Activated CD4-positive, alpha-beta T cell treated with anti-CD3 and anti-CD28 coated beads, Interleukin-2, Interleukin-6, amounts not matched to agents 100 ng/mL and 50 ng/mL, durations not matched to agents 16 hours and 8 hours (primary cell): ENCODE results near the gene ZNF512B.
"Not testable (repeated sequence)": the region's sequence is repeated elsewhere in the genome, so short reads cannot be mapped to it uniquely, and the experiment has no call there.

Experiments
- DNase-seq: peaks from one replicate; pipeline ENCODE4 v3.0.0-alpha.2; 2020

ZNF512B gene, protein sequence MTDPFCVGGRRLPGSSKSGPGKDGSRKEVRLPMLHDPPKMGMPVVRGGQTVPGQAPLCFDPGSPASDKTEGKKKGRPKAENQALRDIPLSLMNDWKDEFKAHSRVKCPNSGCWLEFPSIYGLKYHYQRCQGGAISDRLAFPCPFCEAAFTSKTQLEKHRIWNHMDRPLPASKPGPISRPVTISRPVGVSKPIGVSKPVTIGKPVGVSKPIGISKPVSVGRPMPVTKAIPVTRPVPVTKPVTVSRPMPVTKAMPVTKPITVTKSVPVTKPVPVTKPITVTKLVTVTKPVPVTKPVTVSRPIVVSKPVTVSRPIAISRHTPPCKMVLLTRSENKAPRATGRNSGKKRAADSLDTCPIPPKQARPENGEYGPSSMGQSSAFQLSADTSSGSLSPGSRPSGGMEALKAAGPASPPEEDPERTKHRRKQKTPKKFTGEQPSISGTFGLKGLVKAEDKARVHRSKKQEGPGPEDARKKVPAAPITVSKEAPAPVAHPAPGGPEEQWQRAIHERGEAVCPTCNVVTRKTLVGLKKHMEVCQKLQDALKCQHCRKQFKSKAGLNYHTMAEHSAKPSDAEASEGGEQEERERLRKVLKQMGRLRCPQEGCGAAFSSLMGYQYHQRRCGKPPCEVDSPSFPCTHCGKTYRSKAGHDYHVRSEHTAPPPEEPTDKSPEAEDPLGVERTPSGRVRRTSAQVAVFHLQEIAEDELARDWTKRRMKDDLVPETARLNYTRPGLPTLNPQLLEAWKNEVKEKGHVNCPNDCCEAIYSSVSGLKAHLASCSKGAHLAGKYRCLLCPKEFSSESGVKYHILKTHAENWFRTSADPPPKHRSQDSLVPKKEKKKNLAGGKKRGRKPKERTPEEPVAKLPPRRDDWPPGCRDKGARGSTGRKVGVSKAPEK

DNA sequence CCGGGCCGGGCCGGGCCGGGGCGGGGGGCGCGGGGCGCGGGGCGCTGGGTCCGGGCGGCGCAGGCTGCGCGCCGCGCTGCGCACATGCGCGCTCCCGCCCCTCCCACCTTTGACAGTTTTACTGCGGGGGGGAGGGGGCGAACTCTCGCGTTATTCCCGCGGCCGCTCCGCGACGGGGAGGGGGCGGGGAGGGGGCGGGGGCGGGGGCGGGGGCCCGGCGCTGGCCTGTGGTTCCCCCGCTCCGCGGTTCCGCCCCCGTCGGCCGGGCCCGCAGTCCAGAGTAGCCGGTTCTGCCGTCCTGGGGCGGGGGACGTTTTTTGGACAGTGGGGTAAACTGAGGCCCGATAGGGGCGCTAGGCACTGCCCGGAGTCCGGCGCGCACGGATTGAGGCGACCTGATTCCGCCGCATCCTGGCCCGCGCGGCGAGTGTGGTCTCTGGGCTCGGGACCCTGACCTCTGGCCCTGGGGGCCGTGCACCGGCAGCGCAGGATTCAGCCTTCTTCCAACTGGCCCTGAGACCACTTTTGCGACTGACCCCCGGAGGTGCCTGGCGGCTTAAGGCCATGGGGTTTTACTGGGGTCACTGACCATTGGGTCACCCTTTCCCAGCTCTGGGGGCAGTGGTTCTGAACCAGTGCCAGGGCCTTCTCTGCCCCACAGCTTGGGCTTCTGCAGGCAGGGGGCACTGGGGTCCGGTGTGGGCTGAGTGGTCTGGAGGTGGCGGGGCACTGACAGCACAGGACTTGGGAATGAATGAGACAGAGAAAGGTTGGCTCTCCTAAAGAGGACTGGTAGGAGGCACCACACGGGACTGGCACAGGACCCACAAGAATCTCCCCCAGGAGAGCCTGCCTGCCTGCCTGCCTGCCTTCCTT lies at the start of gene ZNF512B:
ZNF512B (minus strand) TSS at position 93 of the 876 bp plus-strand sequence. CDS start 1,980 bp downstream, outside the sequence.
- DNase-seq, result peak; percentile 84

DNA sequence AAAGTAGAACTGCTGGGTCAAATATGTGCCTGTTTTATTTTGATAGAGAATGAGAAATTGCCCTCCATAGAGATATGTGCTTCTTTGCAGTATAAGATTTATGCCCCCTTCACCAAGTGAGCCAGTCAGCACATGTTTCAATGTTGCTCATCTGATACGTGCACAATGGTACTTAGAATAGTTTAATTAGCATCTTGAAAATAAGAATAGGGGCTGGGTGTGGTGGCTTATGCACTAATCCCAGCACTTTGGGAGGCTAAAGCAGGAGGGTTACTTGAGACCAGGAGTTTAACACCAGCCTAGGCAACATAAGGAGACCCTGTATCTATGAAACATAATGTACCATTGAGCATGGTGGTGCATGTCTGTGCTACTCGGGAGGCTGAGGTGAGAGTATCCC lies 45.9 kb upstream of the ZNF512B start:
- no peak for DNase-seq

DNA sequence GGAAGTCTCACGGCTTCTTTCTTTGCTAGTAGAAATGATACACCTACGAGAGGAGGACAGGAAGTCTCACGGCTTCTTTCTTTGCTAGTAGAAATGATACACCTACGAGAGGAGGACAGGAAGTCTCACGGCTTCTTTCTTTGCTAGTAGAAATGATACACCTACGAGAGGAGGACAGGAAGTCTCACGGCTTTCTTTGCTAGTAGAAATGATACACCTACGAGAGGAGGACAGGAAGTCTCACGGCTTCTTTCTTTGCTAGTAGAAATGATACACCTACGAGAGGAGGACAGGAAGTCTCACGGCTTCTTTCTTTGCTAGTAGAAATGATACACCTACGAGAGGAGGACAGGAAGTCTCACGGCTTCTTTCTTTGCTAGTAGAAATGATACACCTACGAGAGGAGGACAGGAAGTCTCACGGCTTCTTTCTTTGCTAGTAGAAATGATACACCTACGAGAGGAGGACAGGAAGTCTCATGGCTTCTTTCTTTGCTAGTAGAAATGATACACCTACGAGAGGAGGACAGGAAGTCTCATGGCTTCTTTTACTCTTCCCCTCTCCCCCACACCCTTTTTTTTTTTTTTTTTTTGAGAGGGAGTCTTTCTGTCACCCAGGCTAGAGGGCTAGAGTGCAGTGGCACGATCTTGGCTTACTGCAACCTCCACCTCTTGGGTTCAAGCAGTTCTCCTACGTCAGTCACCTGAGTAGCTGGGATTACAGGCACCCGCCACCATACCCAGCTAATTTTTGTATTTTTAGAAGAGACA lies 42.8 kb upstream of the ZNF512B start:
- not testable (repeated sequence) for DNase-seq

DNA sequence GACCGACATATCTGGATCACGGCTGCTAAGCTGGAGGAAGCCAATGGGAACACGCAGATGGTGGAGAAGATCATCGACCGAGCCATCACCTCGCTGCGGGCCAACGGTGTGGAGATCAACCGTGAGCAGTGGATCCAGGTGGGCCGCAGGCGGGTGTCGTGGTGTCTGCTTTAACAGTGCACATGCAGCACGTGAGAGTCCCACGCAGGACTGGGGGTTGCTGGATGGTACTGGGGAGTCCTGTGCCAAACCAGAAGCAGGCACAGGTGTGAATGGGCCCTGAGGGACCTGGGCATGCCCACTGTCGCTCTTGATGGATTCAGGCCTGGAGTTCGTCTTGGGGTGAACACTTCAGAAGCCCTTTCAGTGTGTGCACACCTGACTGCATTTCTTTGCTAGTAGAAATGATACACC lies 41.6 kb upstream of the ZNF512B start:
- DNase-seq, result no peak

DNA sequence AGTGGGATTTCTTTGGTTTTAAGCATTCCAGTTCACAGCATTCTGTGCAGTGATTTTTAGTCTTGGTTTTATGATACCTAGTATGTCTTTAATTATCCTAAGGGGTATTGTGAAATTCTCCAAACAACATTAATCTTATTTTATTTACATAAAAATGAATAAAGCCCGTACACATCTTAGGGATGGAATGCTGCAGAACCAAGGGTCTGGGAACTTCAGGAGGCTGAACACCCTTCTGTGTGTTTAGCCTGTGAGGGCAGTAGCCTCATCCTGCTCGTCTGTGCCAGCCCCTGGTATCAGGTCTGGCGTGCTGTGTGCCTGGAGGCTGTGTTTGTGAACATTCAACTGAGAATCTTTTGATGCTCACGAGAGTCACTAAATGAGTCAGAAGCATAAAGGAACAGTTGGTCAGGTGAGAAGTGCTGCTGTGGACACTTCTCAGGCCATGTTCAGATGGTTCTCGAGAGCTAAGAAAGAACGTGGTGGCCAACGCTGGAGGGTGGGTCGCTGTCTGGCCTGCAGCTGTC lies 41.0 kb upstream of the ZNF512B start:
- DNase-seq, result peak; percentile 51

DNA sequence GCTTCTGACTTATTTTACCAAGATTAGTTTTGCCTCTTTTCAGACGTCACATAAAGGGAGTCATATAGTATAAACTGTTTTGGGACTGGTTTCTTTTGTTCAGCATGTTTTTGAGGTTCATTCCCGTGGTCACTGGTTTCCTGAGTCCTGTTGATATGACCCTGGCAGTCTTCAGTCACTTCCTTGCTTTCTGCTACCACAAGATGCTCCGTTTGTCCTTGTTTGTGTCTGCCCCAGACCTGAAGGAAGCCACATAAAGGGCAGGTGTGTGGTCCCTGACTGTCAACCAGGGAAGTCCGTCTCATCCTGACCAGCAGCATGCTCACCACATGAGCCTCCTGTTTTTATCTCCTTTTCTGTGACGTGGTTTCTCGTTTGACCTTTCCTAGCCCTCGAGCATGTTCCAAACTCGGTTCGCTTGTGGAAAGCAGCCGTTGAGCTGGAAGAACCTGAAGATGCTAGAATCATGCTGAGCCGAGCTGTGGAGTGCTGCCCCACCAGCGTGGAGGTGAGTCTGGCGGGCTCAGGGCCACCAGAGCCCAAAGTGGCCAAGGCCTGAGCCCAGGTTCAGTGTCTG lies 40.2 kb upstream of the ZNF512B start:
- DNase-seq, result peak; percentile 27

DNA sequence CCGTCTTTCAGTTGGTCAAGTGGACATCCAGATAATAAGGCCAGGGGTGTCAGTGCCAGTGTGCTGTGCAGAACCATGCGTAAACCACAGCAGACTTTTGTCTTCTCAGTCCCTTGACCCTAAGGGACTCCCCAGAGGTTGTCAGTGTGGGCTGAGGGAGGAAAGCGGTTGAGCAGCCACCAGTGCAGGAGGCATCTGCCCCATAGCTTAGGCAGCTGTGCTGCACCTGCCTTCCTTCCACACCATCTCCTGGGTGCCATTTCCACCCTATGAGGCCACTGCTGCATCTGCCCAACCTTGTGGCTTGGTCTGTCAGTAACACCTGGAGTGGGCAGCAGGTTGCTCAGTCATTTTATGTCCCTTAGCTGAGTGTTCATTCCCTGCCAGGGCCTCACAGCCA lies 37.2 kb upstream of the ZNF512B start:
- no peak for DNase-seq

DNA sequence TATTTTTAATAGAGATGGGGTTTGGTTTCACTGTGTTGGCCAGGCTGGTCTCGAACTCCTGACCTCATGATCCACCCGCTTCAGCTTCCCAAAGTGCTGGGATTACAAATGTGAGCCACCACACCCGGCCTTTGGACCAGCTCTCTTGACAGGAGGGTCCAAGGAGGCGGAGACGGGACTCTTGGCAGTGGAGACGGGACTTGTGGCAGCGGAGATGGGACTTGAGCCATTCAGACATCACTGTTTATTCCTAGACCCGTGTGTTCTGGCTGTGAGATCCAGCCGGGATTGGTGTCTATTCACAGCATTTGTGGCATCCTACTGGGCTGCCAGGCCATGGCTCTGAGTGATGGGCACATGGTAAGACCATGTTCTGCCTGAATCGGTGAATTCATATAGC lies 36.8 kb upstream of the ZNF512B start:
- DNase-seq, result no peak

DNA sequence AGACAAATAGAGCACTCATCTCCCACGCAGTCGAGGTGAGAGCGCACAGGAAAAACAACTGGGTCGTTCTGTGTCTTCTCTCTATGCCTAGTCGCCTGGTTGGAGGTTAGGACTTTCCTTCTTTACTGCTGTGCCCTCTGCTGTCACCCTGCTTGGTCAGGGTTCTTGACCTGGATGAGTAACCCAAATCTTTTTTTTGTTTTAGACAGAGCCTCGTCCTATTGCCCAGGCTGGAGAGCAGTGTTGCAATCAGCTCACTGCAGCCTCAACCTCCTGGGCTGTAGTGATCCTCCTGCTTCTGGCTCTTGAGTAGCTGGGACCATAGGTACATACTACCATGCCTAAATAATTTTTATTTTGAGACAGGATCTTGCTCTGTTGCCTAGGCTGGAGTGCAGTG lies 35.7 kb upstream of the ZNF512B start:
- DNase-seq, result no peak

DNA sequence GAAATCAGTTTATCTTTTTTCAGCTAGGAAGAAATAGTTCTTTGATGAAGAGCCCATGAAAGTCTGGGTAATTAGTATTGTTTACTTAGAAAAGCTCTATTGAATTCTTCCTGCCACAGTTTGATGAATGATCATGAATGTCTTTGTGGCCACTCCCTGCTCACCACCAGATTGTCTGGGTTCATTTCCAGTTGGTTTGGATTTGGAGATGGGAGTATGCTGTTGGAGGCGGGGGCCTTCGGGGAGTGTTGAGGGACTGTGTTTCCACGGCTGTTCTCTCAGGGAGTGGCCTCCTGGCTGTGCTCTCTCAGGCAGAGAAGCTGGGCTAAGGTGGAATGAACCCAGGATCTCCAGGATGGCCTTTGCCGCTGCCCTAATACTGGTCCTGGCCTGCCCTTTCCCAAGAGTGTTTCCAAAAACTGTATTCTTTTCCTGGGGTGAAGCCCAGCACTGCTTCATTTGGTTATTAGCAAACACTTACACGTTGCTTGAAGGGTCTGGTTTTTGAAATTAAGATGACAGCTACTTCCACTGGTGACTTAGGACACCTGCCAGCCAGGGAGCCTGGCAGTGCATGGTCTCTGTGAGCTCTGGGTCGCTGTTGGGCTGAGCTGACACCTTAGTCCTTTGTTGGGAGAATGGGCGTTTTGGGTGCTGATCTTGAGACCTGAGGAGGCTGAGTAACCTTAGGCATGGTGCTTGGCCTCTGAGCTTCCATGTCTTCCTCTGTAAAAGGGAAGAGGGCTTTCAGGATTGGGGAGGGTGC lies 34.4 kb upstream of the ZNF512B start:
- DNase-seq, result no peak

DNA sequence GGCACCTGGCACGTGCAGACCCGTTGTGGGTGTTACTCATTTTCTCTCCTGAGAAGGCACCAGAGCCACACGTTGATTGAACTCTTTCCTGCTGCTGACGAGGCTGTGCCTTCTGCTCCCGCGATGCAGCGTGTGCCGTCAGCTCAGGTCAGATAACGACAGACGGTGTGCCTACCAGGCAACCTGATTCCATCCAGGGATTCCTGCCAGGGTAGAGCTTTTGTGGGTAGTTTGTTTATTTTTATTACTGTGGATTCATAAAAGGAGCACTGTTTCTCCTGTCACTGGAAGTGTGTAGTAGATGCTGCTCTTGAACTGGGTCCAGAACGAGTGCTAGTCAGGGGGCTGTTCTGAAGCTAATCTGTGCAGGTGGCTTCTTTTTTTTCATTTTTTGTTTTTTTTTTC lies 31.9 kb upstream of the ZNF512B start:
- DNase-seq, result no peak

DNA sequence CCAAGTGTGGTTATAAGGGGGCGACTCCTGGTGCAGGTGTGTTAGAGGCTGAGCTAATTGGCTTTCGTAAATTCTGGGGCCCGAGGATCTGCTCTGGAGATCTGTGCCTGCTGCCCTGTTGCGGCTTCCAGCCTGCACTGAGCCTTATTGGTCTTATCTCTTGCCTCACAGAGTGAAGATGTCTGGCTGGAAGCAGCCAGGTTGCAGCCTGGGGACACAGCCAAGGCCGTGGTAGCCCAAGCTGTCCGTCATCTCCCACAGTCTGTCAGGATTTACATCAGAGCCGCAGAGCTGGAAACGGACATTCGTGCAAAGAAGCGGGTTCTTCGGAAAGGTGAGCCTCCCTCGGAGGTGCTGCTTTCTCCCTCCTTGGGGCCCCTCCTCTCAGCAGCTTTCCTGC lies 31.2 kb upstream of the ZNF512B start:
- DNase-seq, result no peak

DNA sequence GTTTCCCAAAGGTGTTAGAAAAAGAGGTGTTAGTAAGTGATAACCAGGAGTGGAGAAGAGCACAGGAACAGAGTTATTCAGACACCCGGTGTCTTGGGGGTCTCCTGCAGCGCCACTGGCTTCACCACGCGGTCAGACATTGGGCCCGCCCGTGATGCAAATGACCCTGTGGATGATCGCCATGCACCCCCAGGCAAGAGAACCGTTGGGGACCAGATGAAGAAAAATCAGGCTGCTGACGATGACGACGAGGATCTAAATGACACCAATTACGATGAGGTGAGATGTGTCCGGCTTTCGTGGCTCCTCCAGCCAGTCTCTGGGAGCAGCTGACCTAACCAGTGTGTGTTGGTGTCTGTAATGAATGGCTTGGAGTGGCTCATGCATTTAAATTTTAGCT lies 13.2 kb upstream of the ZNF512B start:
- no peak for DNase-seq

DNA sequence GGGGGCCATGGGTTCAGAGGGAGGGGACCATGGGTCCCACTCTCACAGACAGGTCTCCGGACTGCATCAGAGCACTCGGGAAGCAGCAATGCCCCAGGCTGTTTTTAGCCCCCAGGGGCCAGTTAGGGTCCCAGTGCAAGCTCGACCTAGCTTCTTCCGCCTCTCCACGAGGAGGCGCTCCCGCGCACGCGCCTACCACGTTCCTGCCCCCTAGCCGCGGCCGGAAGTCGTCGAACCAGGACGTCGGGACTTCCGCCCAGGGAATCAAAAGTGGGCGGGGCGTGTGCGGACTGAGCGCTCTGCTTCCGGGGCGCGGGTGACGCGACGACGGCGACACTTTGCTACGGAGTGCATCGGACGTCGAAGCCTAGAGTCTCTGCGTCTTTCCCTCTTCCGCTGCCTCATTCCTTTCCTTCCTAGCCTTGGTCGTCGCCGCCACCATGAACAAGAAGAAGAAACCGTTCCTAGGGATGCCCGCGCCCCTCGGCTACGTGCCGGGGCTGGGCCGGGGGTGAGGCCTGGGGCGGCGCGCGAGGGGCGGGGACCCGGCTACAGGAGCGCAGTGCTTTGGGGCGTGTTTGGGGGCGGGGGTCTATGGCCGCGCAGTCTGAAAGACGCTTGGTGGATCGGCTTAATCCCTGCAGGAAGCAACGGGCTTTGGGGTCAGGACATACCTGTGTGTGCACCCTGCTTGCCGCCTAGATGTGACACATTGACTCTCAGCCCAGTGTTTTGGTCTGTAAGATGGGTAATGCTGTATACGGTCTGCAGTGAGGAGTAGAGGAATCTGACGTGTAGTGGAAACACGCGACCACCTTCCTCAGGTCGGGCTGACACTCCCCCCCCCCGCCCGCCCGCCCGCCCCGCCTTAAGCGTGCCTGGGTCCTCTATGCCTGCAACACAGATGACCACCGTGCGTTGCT lies 11.3 kb upstream of the ZNF512B start, which contains the start of gene PRPF6:
PRPF6 (plus strand) TSS at position 327 of the 923 bp plus-strand sequence; CDS start at position 441, 114 bp downstream.
- peak; percentile 98 for DNase-seq

DNA sequence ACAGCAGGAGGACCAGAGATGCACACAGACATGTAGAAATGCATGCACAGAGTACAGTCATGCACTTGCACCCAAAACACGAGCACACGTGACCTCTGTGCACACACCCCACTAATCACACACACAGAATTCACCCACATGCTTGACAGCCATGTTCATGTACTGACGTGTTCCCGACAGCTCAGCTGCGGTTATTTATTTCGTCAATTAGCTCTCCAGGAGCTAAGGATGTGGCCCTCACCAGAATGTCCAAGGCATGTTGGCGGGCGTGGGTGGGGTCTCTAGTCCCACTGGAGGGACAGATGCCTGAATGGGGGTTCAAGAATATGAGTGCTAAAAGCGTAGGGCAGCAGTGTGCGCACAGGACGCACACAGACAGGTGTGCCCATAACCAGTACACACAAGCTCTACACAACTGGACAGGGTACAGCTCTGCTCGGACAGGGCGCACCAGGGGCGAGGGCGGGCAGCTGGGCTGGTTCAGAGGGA lies 10.6 kb upstream of the ZNF512B start:
- peak; percentile 59 for DNase-seq

DNA sequence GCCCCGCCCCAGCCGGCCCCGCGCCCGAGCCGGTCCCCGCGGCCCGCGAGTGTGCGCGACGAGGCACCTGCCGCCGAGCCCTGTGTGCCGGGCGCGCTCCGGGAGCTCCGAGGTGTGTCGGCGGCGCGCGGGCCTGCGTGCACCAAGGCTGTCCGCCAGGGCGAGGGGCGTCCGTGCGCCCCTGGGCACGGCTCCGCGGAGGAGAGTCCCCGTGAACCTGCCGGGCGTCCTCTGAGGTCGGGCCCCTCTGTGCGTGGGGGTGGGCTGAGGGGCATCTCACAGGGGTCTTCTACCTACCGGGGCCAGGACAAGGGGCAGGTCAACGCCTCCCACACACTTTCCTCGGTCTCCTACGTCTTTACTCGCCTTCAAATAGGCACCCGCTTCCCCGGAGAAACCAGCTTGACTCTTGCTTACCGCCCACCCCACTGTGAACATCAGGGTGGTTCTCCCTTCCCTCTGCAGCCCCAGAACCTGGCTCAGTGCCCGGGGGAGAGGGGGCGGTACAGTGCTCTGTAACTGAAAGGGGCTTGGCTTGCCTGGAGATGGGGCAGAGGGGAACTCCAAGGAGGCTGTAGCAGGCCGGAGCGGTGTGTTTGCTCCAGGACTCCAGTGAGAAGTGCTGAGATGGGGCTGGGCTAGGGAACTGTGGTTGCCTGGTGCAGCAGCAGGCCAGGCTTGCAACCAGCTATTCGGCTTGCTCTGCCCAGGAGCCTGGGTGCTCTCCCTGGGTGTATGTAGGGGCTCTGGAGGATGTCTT lies 10.0 kb upstream of the ZNF512B start, which contains the start of gene SAMD10:
SAMD10 (minus strand) TSS at position 86 of the 760 bp plus-strand sequence. CDS start 175 bp downstream, outside the sequence.
- peak; percentile 82 for DNase-seq

DNA sequence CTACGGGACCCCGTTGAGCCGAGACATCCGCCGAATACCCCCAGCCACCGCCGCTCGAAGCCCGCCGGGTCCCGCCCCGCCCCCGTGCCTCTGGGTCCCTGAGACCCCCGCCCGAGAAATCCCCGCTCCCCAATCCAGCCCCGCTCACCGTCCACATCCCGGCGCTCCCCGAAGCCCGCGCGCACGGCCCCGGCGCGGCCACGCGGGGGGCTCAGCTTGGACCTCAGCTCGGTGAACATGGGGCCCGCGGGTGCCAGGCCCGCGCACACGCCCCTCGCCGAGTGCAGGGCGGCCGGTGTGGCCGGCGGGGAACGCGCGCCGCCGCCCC lies 9.5 kb upstream of the ZNF512B start:
- no peak for DNase-seq
